Small intestine (tissue), 7 donors: ENCODE data around the gene PHACTR1. TPM values are rescaled to one million over a fixed set of nuclear protein-coding genes. Genes with fewer than 3 reads are reported as not detected.

Experiments used
- DNase-seq, 2 donors: peaks; one replicate each; pipeline versions ENCODE4 v3.0.0 to v3.0.0-alpha.2; 2013
- FAIRE-seq: peaks from 2 replicates; lab custom pipeline; 2012; peaks lifted over from hg19 to GRCh38; lab: Jason Lieb, UNC
- H3K27ac ChIP-seq, 3 donors: one replicate each; pipeline ENCODE4 v1.5.1; 2013; ENCODE audit warnings: low read length in 2 of 3, mild to moderate bottlenecking in 2 of 3, control low read depth in 1 of 3, inconsistent platforms in 1 of 3, low read depth in 1 of 3, moderate library complexity in 1 of 3
- H3K27me3 ChIP-seq, 3 donors: one replicate each; pipeline ENCODE4 v1.6.1; 2013; ENCODE audit warnings: low read length in 3 of 3, inconsistent platforms in 1 of 3; ENCODE audit not compliant: control insufficient read depth in 3 of 3, insufficient read depth in 3 of 3
- H3K36me3 ChIP-seq, 3 donors: one replicate each; pipeline ENCODE4 v1.6.1; 2013; ENCODE audit warnings: low read length in 3 of 3, inconsistent platforms in 1 of 3, low read depth in 1 of 3, mild to moderate bottlenecking in 1 of 3, moderate library complexity in 1 of 3; ENCODE audit not compliant: control insufficient read depth in 3 of 3, insufficient read depth in 2 of 3
- H3K4me1 ChIP-seq, 3 donors: one replicate each; pipeline ENCODE4 v1.6.1; 2013; ENCODE audit warnings: low read length in 2 of 3, inconsistent platforms in 1 of 3, low read depth in 1 of 3, mild to moderate bottlenecking in 1 of 3, moderate library complexity in 1 of 3; ENCODE audit not compliant: control insufficient read depth in 3 of 3, insufficient read depth in 2 of 3
- H3K4me3 ChIP-seq, 3 donors: one replicate each; pipeline ENCODE4 v1.5.1; 2013; ENCODE audit warnings: low read length in 3 of 3, control low read depth in 1 of 3, inconsistent platforms in 1 of 3, low read depth in 1 of 3, mild to moderate bottlenecking in 1 of 3, moderate library complexity in 1 of 3
- H3K9me3 ChIP-seq, 2 donors: one replicate each; pipeline ENCODE4 v1.6.1; 2013; ENCODE audit warnings: low read depth in 1 of 2, low read length in 1 of 2; ENCODE audit not compliant: control insufficient read depth in 2 of 2, insufficient read depth in 1 of 2
- WGBS, 3 donors: extraction: QIAGEN DNeasy Blood & Tissue Kit; methylation state at CpG; one replicate each; pipeline ENCODE4 v1.1.7; 2013; 5-methylcytosine and 5-hydroxymethylcytosine counted together
- polyA plus RNA-seq, 4 donors: library from polyadenylated mRNA; stranded (reverse) in 3 of 4; unstranded in 1 of 4; fragments of 200-250 nt in 3 of 4; fragments of 120-200 nt in 1 of 4; gene quantifications; one replicate each; pipeline versions ENCODE4 v1.2.1 to v1.2.3, GENCODE V29; 2013
- donor health status: healthy with polysubstance abuse.
- donor health status: control.
- donor health status: control.
- donor health status: Bipolar disorder and iron deficiency.
- donor health status: healthy.

PHACTR1 gene
- polyA plus RNA-seq, 4 donors: 0.67 to 3.8 (median 1.8) TPM

- WGBS, 3 donors: 40 to 71% (median 44%) methylated on average over 1 of the region's 1 CpG
- Histone ChIP-seq H3K9me3 (no peaks in the 10 kb centered on the region), H3K27ac (no peak overlapping the region), H3K36me3 (no peaks in the 10 kb centered on the region), H3K4me3 (no peak overlapping the region), H3K4me1 (no peaks in the 10 kb centered on the region), H3K27me3 (peaks cover 0 to 6% (median 4%) of the 10 kb centered on the region in 3 donors)
- DNase-seq: no peak
- no peak for FAIRE-seq
Measured at GRCh38 chr6:12800120-12800519, 83.6 kb downstream of the PHACTR1 start.

- Histone ChIP-seq H3K27me3 (peaks cover 0 to 6% (median 4%) of the 10 kb centered on the region in 3 donors), H3K4me3 (no peak overlapping the region), H3K9me3 (no peaks in the 10 kb centered on the region), H3K27ac (no peak overlapping the region), H3K36me3 (no peaks in the 10 kb centered on the region), H3K4me1 (no peaks in the 10 kb centered on the region)
- 38 to 62% (median 42%) methylated on average over 3 of the region's 3 CpGs for WGBS, 3 donors
- FAIRE-seq (no peak), DNase-seq (no peak)
Measured at GRCh38 chr6:12801141-12801540, 84.6 kb downstream of the PHACTR1 start.

DNA sequence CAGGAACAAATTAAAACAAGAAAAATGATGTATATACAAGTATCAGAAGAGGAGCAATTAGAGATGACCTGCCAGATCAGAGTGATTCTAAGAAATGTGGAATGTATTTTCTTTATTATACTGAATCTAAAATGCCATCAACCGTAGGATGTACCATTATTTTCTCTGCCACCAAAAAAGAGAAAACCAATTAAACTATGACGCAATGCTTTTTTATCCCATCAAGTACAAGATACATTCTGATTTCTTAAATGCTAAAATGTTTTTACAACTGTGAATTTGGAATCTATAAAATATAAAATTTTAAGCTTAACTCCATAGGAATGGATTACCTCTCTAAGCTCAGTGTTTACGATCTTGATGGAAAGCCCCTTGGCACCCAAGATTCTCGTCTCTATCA lies 85.9 kb downstream of the PHACTR1 start:
- no peak for DNase-seq
- WGBS, 3 donors: 84 to 91% (median 89%) methylated on average over 4 of the region's 4 CpGs

DNA sequence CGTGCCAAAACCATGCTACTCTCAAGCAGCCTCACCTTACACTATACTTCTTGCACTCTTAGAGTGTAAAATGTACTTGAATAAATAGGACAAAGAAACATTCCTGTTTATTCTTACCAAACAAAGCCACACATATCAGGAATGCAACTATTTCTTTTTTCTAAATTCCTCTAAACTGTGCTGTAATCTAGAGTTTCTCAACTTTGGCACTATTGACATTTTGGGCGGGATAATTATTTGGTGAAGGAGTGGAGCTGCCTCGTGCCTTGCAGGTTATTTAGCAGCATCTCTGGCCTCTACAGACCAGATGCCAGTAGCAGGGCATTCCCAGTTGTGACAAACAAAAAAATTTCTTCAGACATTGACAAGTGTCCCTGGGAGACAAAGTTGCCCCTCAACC lies 86.9 kb downstream of the PHACTR1 start:
- Histone ChIP-seq H3K27ac (no peak overlapping the region), H3K9me3 (no peaks in the 10 kb centered on the region), H3K36me3 (no peaks in the 10 kb centered on the region), H3K4me3 (no peak overlapping the region), H3K4me1 (no peaks in the 10 kb centered on the region), H3K27me3 (peaks cover 0 to 3% (median 0%) of the 10 kb centered on the region in 3 donors)
- FAIRE-seq (no peak), DNase-seq (no peak)
- WGBS, 3 donors: 19 to 51% (median 28%) methylated on average over 3 of the region's 3 CpGs

More for the DNA sequence above, 85.9 kb downstream of the PHACTR1 start:
- no peaks in the 10 kb centered on the region for H3K9me3 ChIP-seq
- no peak overlapping the region for H3K4me3 ChIP-seq
- H3K4me1 ChIP-seq: no peaks in the 10 kb centered on the region
- H3K36me3 ChIP-seq: no peaks in the 10 kb centered on the region
- peaks cover 0 to 4% (median 0%) of the 10 kb centered on the region in 3 donors for H3K27me3 ChIP-seq
- H3K27ac ChIP-seq: no peak overlapping the region
- FAIRE-seq: no peak

DNA sequence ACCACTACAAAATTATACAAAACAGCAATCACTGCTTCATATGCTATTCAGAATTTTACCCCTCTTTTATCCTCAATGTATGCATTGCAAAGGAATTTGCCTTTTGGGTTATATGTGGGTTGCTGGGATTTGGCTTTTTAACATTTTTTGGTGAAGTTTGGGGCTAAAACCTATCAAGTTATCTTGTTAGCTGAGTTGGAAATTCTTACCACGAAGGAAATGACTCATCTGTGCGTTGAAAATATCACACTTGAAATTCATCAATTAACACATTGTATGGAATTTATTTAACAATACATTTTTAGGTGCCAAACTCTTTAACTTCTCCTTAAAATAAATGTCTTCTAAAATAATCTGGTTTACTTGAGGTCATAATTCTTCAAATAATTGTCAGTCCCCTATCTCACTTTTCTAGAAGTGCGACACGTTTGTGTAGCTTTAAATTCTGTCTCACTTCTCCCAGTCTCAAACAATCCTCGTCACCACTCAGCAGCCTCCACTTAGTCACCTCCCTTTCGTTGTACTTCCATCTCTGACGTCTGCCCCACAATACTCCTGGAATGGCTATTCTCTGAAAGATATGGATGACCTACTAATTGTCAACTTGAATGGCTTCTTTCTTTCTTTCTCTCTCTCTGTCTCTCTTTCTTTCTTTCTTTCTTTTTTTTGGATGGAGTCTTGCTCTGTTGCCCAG lies 88.5 kb downstream of the PHACTR1 start:
- WGBS, 3 donors: 57 to 70% (median 70%) methylated on average over 7 of the region's 7 CpGs
- H3K36me3 ChIP-seq: no peaks in the 10 kb centered on the region
- FAIRE-seq: no peak

GRCh38 chr6:12806136-12806535 lies 89.6 kb downstream of the PHACTR1 start:
- FAIRE-seq (no peak), DNase-seq (no peak)
- WGBS, 3 donors: 80 to 83% (median 81%) methylated on average over 4 of the region's 4 CpGs
- H3K4me1 ChIP-seq: no peaks in the 10 kb centered on the region
- H3K36me3 ChIP-seq: no peaks in the 10 kb centered on the region
- H3K27ac ChIP-seq: no peak overlapping the region
- no peaks in the 10 kb centered on the region for H3K9me3 ChIP-seq
- peaks cover 0 to 2% (median 0%) of the 10 kb centered on the region in 3 donors for H3K27me3 ChIP-seq
- no peak overlapping the region for H3K4me3 ChIP-seq

More for the DNA sequence above, 88.5 kb downstream of the PHACTR1 start:
- no peak overlapping the region for H3K4me3 ChIP-seq
- no peak for DNase-seq
- no peak overlapping the region for H3K27ac ChIP-seq
- no peaks in the 10 kb centered on the region for H3K4me1 ChIP-seq
- H3K9me3 ChIP-seq: no peaks in the 10 kb centered on the region
- H3K27me3 ChIP-seq: peaks cover 0 to 2% (median 0%) of the 10 kb centered on the region in 3 donors

DNA sequence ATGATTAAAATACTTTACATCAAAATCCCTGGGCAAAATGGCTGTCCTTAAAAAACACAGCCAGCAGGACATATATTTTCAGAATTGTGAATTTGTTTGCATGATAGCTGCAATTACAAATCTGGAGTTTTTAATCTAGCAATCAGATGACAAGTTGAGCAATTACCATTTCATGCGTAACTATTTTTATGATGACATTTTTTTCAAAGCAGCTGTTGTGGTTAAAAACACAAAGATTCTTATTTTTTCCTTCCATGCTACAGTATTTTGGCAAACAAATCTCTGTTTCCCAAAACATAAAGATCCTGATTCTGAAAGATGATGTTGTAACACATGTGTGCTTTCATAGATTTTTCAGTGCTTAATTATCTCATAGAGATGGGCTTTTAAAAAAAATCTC lies 90.2 kb downstream of the PHACTR1 start:
- H3K36me3 ChIP-seq: no peaks in the 10 kb centered on the region
- no peaks in the 10 kb centered on the region for H3K9me3 ChIP-seq
- no peak overlapping the region for H3K27ac ChIP-seq
- WGBS, 3 donors: 44 to 75% (median 54%) methylated on average over 1 of the region's 1 CpG
- H3K4me1 ChIP-seq: no peaks in the 10 kb centered on the region
- H3K4me3 ChIP-seq: no peak overlapping the region
- no peak for FAIRE-seq
- DNase-seq: no peak
- H3K27me3 ChIP-seq: no peaks in the 10 kb centered on the region

DNA sequence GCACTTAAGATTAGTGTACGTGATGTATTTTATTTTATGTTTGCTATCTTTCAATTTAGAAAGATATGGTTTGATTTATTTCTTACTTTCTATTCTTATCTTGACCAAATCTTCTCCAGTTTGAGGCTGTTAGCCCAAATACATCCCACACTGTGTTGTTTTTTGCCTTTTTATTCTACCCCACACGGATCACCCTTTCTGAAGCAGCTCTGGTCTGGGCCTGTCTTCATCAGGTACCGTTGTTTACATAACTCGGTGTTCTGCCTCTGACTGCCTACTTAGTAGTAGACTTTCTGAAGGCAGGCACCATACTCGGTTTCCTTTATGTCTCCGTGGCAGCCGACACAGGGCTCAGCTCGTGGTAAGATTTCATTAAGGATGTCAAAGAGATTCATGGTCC lies 95.0 kb downstream of the PHACTR1 start:
- no peak for FAIRE-seq
- WGBS, 3 donors: 70 to 76% (median 74%) methylated on average over 8 of the region's 8 CpGs
- peaks cover 0 to 3% (median 0%) of the 10 kb centered on the region in 3 donors for H3K27me3 ChIP-seq

More for the DNA sequence above, 95.0 kb downstream of the PHACTR1 start:
- Histone ChIP-seq H3K27ac (no peak overlapping the region), H3K4me1 (no peaks in the 10 kb centered on the region), H3K9me3 (no peaks in the 10 kb centered on the region), H3K36me3 (no peaks in the 10 kb centered on the region), H3K4me3 (no peak overlapping the region)
- DNase-seq: no peak
